Tibial nerve (tissue), 4 donors: ENCODE results near the gene B3GNT4.

ENCODE experiments used
- EP300 ChIP-seq, 2 donors: sonication (generic); formaldehyde crosslinking; IDR thresholded peaks; one replicate each; pipeline ENCODE4 v1.6.1; 2017; ENCODE audit warnings: antibody characterized with exemption in 2 of 2, mild to moderate bottlenecking in 1 of 2
- POLR2A ChIP-seq, 2 donors: fragments of 450-650 bp; IDR thresholded peaks; one replicate each; pipeline ENCODE4 v1.6.1; 2017; ENCODE audit warnings: antibody characterized with exemption in 2 of 2, mild to moderate bottlenecking in 2 of 2, moderate library complexity in 2 of 2
- TF ChIP-seq, protein P1 (sequence below), 5 experiments: fragments of 200-600 bp in 3 of 5; fragments of 450-650 bp in 2 of 5; sonication (generic) in 3 of 5; IDR thresholded peaks; one replicate each; pipeline ENCODE4 v1.5.1; 2016 to 2019; ENCODE audit warnings: antibody characterized with exemption in 5 of 5, mild to moderate bottlenecking in 3 of 5, moderate library complexity in 2 of 5

- TF ChIP-seq, protein P1, sequence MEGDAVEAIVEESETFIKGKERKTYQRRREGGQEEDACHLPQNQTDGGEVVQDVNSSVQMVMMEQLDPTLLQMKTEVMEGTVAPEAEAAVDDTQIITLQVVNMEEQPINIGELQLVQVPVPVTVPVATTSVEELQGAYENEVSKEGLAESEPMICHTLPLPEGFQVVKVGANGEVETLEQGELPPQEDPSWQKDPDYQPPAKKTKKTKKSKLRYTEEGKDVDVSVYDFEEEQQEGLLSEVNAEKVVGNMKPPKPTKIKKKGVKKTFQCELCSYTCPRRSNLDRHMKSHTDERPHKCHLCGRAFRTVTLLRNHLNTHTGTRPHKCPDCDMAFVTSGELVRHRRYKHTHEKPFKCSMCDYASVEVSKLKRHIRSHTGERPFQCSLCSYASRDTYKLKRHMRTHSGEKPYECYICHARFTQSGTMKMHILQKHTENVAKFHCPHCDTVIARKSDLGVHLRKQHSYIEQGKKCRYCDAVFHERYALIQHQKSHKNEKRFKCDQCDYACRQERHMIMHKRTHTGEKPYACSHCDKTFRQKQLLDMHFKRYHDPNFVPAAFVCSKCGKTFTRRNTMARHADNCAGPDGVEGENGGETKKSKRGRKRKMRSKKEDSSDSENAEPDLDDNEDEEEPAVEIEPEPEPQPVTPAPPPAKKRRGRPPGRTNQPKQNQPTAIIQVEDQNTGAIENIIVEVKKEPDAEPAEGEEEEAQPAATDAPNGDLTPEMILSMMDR (IDR thresholded peaks at IDR 0.05): no peak
- TF ChIP-seq EP300 (IDR thresholded peaks at IDR 0.05) (no peak), POLR2A (IDR thresholded peaks at IDR 0.05) (no peak)
Measured at GRCh38 chr12:122227341-122227740, 23.8 kb downstream of the B3GNT4 start.
